Endothelial cell of umbilical vein (primary cell): ENCODE results near the gene FSTL1.

ENCODE experiments used
- EZH2 ChIP-seq: IDR thresholded peaks from 2 replicates; pipeline ENCODE4 v1.6.1; 2012; ENCODE audit warnings: borderline replicate concordance, low read depth, mild to moderate bottlenecking, moderate library complexity, low read length, inconsistent platforms; ENCODE audit not compliant: severe bottlenecking
- FOS ChIP-seq: IDR thresholded peaks from 2 replicates; pipeline ENCODE4 v1.6.1; 2011; ENCODE audit warnings: mild to moderate bottlenecking, low read length, moderate library complexity, borderline replicate concordance; ENCODE audit not compliant: insufficient read depth
- GATA2 ChIP-seq: IDR thresholded peaks from 2 replicates; pipeline ENCODE4 v1.7.0; 2011; ENCODE audit warnings: low read depth, mild to moderate bottlenecking, moderate library complexity, mixed read lengths, low read length; ENCODE audit not compliant: insufficient read length, insufficient read depth
- JUN ChIP-seq: IDR thresholded peaks from 2 replicates; pipeline ENCODE4 v1.6.1; 2011; ENCODE audit warnings: borderline replicate concordance, low read depth; ENCODE audit not compliant: insufficient read length, insufficient read depth
- MYC ChIP-seq: IDR thresholded peaks from one replicate; pipeline ENCODE4 v1.6.1; 2011; ENCODE audit warnings: mild to moderate bottlenecking, low read depth, low read length
- POLR2A ChIP-seq: IDR thresholded peaks from 2 replicates; pipeline ENCODE4 v1.6.1; 2012; ENCODE audit warnings: low read depth, mild to moderate bottlenecking, control low read depth, low read length
- POLR2AphosphoS5 ChIP-seq: IDR thresholded peaks from 2 replicates; pipeline ENCODE4 v1.6.1; 2012; ENCODE audit warnings: low read depth, mild to moderate bottlenecking, control low read depth, low read length, moderate library complexity; ENCODE audit not compliant: insufficient read depth
- TF ChIP-seq, protein P1 (sequence below), 2 donors: IDR thresholded peaks; 1 replicate in 1 of 2; 2 replicates in 1 of 2; pipeline ENCODE4 v1.5.1; 2011; ENCODE audit warnings: low read length in 2 of 2, mild to moderate bottlenecking in 2 of 2, moderate library complexity in 2 of 2, control low read depth in 1 of 2, inconsistent platforms in 1 of 2, low read depth in 1 of 2; ENCODE audit not compliant: insufficient read depth in 1 of 2; ENCODE audit errors: extremely low read depth in 1 of 2
- TF ChIP-seq, protein P2 (sequence below): IDR thresholded peaks from 2 replicates; pipeline ENCODE4 v1.6.1; 2011; ENCODE audit not compliant: insufficient read depth, insufficient read length

DNA sequence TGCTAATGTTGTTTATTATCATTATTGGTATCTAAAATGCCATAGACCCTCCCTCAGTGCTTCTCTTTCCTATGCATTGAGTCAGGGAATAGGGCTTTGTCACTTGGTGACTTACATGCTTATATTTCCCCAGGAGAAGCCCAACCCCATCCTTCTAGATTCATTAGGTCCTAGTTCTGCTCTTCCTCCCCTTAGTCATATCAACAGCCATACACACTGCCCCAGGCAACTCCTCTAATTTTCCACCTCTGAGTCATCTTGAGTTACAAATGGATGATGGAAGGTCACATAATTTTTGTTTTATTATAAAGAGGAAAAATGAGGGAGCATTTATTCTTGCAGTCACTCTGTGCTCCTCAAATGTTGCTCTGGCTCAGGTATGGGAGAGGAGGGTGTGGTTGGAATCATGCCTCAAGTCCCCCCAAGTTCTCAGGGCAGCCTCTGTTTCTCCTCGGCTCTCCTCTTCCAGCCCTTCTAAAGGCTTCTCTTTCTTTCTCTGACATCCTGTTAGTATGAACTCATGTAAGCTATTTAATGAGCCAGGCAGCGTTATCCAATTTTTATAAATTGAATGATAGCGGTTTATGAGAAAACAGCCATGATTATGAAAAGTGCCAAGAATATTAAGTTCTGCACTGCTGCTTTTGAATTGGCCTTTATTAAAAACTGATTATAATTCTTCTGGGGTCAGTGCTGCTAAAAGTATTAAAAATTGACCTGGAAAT, 45.6 kb upstream of the FSTL1 start:
- TF ChIP-seq POLR2AphosphoS5 = no peak
- TF ChIP-seq, protein P1, sequence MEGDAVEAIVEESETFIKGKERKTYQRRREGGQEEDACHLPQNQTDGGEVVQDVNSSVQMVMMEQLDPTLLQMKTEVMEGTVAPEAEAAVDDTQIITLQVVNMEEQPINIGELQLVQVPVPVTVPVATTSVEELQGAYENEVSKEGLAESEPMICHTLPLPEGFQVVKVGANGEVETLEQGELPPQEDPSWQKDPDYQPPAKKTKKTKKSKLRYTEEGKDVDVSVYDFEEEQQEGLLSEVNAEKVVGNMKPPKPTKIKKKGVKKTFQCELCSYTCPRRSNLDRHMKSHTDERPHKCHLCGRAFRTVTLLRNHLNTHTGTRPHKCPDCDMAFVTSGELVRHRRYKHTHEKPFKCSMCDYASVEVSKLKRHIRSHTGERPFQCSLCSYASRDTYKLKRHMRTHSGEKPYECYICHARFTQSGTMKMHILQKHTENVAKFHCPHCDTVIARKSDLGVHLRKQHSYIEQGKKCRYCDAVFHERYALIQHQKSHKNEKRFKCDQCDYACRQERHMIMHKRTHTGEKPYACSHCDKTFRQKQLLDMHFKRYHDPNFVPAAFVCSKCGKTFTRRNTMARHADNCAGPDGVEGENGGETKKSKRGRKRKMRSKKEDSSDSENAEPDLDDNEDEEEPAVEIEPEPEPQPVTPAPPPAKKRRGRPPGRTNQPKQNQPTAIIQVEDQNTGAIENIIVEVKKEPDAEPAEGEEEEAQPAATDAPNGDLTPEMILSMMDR (IDR thresholded peaks at IDR 0.05; ENCODE audit: extremely low read depth in 1 of 2, insufficient read depth in 1 of 2, low read depth in 1 of 2, low read length in 2 of 2) = no peak
- TF ChIP-seq POLR2A = no peak
- TF ChIP-seq EZH2 = no peak
- no peak for TF ChIP-seq JUN
- TF ChIP-seq, protein P2, sequence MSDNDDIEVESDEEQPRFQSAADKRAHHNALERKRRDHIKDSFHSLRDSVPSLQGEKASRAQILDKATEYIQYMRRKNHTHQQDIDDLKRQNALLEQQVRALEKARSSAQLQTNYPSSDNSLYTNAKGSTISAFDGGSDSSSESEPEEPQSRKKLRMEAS = no peak
- no peak for TF ChIP-seq GATA2
- peak; percentile 80 for TF ChIP-seq FOS
- TF ChIP-seq MYC = no peak
